Gastroesophageal sphincter (tissue), 3 donors: ENCODE results near the gene GSC.

Experiments used
- POLR2A ChIP-seq, 2 donors: fragments of 450-650 bp; IDR thresholded peaks; one replicate each; pipeline ENCODE4 v1.6.1; 2017; ENCODE audit warnings: antibody characterized with exemption in 2 of 2, mild to moderate bottlenecking in 2 of 2, moderate library complexity in 1 of 2
- POLR2AphosphoS5 ChIP-seq: sonication (generic); formaldehyde crosslinking; IDR thresholded peaks from one replicate; pipeline ENCODE4 v1.6.1; 2017; ENCODE audit warnings: antibody characterized with exemption
- TF ChIP-seq, protein P1 (sequence below), 4 experiments: fragments of 200-600 bp in 2 of 4; fragments of 450-650 bp in 2 of 4; sonication (generic) in 1 of 4; IDR thresholded peaks; one replicate each; pipeline ENCODE4 v1.5.1; 2017 to 2019; ENCODE audit warnings: antibody characterized with exemption in 4 of 4, mild to moderate bottlenecking in 2 of 4, moderate library complexity in 2 of 4

DNA sequence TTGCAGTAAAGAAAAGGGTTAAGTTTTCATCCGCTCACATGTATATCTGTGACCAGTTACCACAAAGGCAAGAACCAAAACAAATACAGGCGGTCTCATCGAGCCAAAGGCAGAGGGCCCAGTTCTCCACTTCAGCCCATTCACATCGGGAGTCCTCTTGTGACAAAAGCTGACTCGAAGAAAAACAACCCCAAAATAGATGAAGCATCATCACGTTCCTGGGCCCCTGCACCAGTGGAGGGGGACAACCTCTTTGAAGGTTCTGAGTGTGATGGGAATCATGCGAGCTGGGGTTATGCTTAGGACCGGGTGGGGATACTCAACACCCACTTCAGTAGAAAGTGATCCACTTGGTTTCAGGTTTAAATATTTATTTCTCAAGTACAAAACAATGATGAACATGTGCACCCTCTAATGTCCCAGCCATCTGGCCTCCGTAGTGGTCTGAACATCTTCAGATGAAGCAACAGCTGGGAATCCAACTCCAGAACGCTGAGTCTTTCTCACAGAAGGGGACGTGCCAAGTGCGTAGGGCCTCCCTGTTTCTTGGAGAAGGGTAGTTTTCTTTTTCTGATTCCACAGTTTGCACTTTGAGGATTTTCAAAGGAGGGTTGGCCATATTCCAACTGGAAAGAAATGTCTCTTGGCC, 8.4 kb downstream of the GSC start:
- TF ChIP-seq POLR2A (IDR thresholded peaks at IDR 0.05) (no peak), POLR2AphosphoS5 (peak; percentile 8)
- TF ChIP-seq, protein P1, sequence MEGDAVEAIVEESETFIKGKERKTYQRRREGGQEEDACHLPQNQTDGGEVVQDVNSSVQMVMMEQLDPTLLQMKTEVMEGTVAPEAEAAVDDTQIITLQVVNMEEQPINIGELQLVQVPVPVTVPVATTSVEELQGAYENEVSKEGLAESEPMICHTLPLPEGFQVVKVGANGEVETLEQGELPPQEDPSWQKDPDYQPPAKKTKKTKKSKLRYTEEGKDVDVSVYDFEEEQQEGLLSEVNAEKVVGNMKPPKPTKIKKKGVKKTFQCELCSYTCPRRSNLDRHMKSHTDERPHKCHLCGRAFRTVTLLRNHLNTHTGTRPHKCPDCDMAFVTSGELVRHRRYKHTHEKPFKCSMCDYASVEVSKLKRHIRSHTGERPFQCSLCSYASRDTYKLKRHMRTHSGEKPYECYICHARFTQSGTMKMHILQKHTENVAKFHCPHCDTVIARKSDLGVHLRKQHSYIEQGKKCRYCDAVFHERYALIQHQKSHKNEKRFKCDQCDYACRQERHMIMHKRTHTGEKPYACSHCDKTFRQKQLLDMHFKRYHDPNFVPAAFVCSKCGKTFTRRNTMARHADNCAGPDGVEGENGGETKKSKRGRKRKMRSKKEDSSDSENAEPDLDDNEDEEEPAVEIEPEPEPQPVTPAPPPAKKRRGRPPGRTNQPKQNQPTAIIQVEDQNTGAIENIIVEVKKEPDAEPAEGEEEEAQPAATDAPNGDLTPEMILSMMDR (IDR thresholded peaks at IDR 0.05) = no peak
